Brain microvascular endothelial cell (primary cell): Measurements from ENCODE around the gene PLB1.
"Not testable (repeated sequence)": the region's sequence is repeated elsewhere in the genome, so short reads cannot be mapped to it uniquely, and the experiment has no call there.

Experiments used
- DNase-seq: peaks from one replicate; pipeline ENCODE4 v3.0.0-alpha.2; 2020
- H3K27ac ChIP-seq: fragments of 250-450 bp; sonication (Bioruptor Pico); 2 replicates; pipeline ENCODE4 v1.5.1; 2020; ENCODE audit warnings: mild to moderate bottlenecking, moderate library complexity
- H3K27me3 ChIP-seq: fragments of 250-450 bp; sonication (Bioruptor Pico); replicated peaks from 2 replicates; pipeline ENCODE4 v1.5.1; 2020; ENCODE audit warnings: mild to moderate bottlenecking
- H3K36me3 ChIP-seq: fragments of 250-450 bp; sonication (Bioruptor Pico); replicated peaks from 2 replicates; pipeline ENCODE4 v1.5.1; 2020; ENCODE audit warnings: mild to moderate bottlenecking
- H3K4me3 ChIP-seq: 2 replicates; pipeline ENCODE4 v1.5.1; 2011; ENCODE audit warnings: low read depth, mild to moderate bottlenecking, control low read depth, low read length, moderate library complexity
- in situ Hi-C: cut with HindIII; loops from 2 replicates; pipeline ENCODE4 v1.10.0; 2017; ENCODE audit warnings: low sequenced_read_pairs, low pct_ligation_motif_present
- TF ChIP-seq, protein P1 (sequence below): IDR thresholded peaks from 2 replicates; pipeline ENCODE4 v1.5.1; 2011; ENCODE audit warnings: low read depth, mild to moderate bottlenecking, moderate library complexity, low read length, control low read depth, inconsistent platforms; ENCODE audit errors: missing control alignments

Gene PLB1

DNA sequence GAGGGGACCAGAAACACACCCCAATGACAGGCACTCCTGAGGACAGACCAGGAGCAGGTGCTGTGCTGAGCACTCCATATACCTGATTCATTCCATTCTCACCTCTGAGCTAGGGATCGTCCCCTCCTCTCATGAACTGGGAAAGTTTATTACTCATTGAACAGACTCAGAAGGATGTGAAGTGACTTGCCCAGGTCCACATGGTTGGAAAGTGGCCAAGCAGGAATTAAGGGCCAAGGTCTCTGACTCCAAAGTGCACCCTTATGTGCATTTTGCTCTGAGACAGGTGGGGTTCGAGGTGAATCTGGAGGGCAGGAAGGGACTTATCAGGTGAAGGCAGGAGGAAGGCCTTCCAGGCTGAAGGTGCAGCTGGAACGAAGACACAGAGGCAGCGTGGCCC is 25.1 kb upstream of the PLB1 start:
- in situ Hi-C loops, result no loop called here
- DNase-seq, result no peak
- TF ChIP-seq, protein P1, sequence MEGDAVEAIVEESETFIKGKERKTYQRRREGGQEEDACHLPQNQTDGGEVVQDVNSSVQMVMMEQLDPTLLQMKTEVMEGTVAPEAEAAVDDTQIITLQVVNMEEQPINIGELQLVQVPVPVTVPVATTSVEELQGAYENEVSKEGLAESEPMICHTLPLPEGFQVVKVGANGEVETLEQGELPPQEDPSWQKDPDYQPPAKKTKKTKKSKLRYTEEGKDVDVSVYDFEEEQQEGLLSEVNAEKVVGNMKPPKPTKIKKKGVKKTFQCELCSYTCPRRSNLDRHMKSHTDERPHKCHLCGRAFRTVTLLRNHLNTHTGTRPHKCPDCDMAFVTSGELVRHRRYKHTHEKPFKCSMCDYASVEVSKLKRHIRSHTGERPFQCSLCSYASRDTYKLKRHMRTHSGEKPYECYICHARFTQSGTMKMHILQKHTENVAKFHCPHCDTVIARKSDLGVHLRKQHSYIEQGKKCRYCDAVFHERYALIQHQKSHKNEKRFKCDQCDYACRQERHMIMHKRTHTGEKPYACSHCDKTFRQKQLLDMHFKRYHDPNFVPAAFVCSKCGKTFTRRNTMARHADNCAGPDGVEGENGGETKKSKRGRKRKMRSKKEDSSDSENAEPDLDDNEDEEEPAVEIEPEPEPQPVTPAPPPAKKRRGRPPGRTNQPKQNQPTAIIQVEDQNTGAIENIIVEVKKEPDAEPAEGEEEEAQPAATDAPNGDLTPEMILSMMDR, result no peak
- Histone ChIP-seq H3K27ac (no peak overlapping the region), H3K4me3 (no peak overlapping the region), H3K36me3 (no peaks in the 10 kb centered on the region), H3K27me3 (no peaks in the 10 kb centered on the region)

DNA sequence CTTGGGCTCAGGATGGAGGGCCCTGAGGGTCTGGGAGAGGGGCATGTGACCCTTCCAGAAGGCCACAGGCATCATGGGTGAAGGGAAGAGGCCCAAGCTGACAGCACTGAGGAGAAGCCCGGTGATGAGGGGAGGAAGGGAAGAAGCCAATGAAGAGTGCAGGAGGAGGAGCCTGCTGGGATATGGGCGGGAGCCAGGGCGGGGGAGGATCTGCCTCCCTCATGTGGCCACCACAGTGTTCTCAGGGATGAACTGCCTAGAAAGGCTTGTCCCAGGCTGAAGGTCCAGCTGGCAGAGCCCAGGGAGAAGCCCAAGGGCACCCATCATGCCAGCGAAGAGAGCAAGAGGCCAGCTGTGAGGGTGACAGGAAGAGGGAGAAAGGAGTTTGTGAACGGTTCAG is 24.6 kb upstream of the PLB1 start:
- Histone ChIP-seq H3K27ac (no peak overlapping the region), H3K4me3 (no peak overlapping the region), H3K27me3 (no peaks in the 10 kb centered on the region), H3K36me3 (no peaks in the 10 kb centered on the region)
- TF ChIP-seq, protein P1, result no peak
- in situ Hi-C loops, result no loop called here
- no peak for DNase-seq

GRCh38 chr2:28471701-28472236 is 24.1 kb upstream of the PLB1 start:
- no peak for DNase-seq
- TF ChIP-seq, protein P1, result no peak
- H3K27me3 ChIP-seq, result no peaks in the 10 kb centered on the region
- H3K4me3 ChIP-seq, result no peak overlapping the region
- no peaks in the 10 kb centered on the region for H3K36me3 ChIP-seq
- no peak overlapping the region for H3K27ac ChIP-seq
- in situ Hi-C loops, result no loop called here

DNA sequence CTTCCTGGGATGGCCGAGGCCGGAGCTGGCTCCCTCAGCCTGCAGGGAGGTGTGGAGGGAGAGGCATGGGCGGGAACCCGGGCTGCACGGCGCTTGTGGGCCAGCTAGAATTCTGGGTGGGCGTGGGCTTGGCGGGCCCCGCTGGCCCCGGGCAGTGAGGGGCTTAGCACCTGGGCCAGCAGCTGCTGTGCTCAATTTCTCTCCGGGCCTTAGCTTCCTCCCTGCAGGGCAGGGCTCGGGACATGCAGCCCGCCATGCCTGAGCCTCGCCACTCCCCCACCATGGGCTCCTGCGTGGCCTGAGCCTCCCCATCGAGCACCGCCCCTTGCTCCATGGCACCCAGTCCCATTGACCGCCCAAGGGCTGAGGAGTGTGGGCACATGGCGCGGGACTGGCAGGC is 23.2 kb upstream of the PLB1 start:
- H3K4me3 ChIP-seq, H3K27me3 ChIP-seq, DNase-seq, in situ Hi-C loops, H3K27ac ChIP-seq, H3K36me3 ChIP-seq: not testable (repeated sequence)

- no peaks in the 10 kb centered on the region for H3K36me3 ChIP-seq
- in situ Hi-C loops, result no loop called here
- no peak overlapping the region for H3K4me3 ChIP-seq
- no peak overlapping the region for H3K27ac ChIP-seq
- H3K27me3 ChIP-seq, result no peaks in the 10 kb centered on the region
- TF ChIP-seq, protein P1, result no peak
- DNase-seq, result no peak
These were observed 20.7 kb upstream of the PLB1 start for GRCh38 chr2:28475088-28475595.

GRCh38 chr2:28477087-28477486 is 18.8 kb upstream of the PLB1 start:
- Histone ChIP-seq H3K27me3 (no peaks in the 10 kb centered on the region), H3K4me3 (no peak overlapping the region), H3K36me3 (no peaks in the 10 kb centered on the region), H3K27ac (no peak overlapping the region)
- in situ Hi-C loops, result no loop called here
- TF ChIP-seq, protein P1, result no peak
- DNase-seq, result no peak
